Stimulated activated CD8-positive, alpha-beta memory T cell treated with anti-CD3 and anti-CD28 coated beads, Interleukin-15, amount 100 ng/mL, for 4 hours (primary cell): ENCODE results near the gene TYK2.
"Not testable (repeated sequence)": the region's sequence is repeated elsewhere in the genome, so short reads cannot be mapped to it uniquely, and the experiment has no call there.

Experiments used
- DNase-seq, 2 donors: peaks; one replicate each; pipeline ENCODE4 v3.0.0-alpha.2; 2020; ENCODE audit warnings: low read depth in 2 of 2

Gene TYK2

GRCh38 chr19:10380313-10381102 is at the start of gene TYK2:
Gene TYK2, minus strand, starts transcription at chr19:10380572. Its CDS starts 2,166 bp downstream, at chr19:10378406.
- DNase-seq, result peak; percentile 88 to 90

DNA sequence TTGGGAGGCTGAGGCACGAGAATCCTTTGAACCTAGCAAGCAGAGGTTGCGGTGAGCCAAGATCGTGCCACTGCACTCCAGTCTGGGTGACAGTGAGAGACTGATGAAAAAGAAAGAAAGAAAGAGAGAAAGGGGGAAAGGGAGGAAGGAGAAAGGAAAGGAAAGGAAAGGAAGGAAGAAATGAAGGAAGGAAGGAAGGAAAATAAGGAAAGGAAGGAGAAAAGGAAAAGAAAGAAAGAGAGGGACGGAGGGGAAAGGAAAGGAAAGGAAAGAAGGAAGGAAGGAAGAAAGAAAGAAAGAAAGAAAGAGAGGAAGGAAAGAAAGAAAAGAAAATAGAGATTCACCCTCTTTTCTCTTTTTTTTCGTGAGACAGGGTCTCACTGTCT is 48.6 kb upstream of the TYK2 start:
- DNase-seq, result no peak

GRCh38 chr19:10427169-10427568 is 46.8 kb upstream of the TYK2 start:
- DNase-seq, result no peak

- no peak for DNase-seq
These were observed 43.8 kb upstream of the TYK2 start for GRCh38 chr19:10424011-10424637.

DNA sequence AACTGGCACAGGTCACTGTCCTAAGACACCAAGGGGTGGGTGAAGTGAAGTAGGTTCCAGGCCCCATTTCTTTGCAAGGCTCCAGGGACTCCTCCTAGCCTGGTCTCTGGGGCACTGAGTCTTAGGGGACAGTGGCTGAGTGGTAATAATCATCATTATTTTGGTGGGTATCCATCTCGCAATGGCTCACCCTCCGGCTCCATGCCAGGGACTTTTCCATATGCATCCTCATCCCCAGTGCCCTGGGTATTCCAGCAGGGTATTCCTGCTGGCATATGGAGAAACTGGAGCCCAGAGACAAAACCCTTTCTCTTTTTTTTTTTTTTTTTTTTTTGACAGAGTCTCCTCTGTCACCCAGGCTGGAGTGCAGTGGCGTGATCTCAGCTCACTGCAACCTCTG is 42.5 kb upstream of the TYK2 start:
- no peak for DNase-seq

DNA sequence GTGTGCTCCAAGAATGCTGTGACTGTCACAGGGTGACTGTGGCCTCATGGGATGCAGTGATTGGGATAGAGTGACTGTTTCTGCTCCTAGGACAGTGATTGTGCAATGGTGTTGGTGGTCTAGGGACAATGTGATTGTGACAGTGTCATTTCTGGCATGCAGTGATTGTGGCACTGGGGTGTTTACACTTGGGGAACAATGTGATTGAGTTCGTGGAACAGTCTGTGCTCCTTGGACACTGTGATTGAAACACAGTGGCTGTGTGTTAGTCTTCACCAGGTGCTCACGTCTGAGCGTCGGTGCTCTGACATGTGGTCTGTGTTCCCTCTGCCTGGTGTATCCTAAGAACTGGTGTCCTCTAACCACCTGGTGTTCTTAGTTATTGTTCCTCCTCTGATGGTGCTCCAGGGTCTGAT is 41.7 kb upstream of the TYK2 start:
- no peak for DNase-seq

DNA sequence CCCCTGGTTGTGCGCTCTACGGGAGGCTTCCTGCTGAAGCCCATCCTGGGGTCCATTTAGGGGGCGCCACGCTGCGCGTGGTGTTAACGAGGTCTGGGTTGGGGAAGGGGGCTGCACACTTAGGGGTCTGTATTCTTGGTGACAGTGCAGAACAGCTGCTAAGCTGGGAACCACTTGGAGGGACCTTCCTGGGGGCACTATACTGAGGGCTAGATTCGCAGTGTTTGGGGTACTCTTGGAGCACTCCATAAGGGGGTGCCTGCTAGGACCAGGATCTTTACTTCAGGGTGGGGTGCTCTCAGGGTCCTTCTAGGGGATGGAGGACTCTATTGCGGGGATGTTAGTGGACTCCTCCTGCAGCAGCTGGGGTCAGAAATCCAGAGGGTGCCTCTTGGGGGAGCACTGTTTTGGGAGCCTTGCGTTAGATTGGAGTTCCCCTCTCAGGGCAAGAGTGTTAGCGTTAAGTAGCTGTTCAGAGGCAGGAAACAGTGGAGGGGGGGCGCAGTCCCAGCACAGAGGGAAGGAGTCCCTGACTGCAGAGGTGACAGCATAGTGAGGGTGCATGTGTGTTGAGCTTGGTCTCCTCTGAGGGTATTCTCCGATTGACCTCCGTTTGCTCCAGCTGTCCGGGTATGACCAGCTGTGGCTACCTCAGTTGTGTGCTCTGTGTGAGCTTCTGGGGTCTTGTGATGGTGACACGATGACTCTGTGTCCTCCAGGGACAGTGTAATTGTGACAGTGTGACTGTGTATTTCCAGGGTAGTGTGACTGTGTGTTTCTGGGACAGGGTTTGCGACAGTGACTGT is 41.1 kb upstream of the TYK2 start:
- DNase-seq, result no peak

DNA sequence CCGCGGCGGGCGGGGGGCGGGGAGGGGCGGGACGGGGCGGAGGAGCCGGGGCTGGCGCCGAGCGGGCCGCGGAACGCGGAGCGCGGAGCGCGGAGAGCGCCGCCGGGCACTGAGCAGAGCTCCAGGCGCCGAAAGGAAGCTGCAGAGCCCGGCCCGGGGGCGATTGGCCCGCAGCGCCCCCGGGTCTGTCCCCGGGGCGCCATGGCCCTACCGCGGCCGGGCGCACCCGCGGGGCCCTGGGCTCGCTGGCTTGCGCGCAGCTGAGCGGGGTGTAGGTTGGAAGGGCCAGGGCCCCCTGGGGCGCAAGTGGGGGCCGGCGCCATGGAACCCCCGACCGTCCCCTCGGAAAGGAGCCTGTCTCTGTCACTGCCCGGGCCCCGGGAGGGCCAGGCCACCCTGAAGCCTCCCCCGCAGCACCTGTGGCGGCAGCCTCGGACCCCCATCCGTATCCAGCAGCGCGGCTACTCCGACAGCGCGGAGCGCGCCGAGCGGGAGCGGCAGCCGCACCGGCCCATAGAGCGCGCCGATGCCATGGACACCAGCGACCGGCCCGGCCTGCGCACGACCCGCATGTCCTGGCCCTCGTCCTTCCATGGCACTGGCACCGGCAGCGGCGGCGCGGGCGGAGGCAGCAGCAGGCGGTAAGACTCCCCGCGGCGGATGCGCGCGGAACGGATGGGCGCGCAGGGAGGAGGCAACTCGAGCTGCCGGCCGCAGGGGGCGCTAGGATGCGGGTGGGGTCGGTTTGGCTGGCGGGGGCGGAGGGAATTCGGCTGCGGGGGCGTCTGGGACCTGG is 40.3 kb upstream of the TYK2 start, which contains the start of gene PDE4A:
Gene PDE4A, plus strand, starts transcription at position 95 of the 796 bp plus-strand sequence. Its CDS starts 227 bp downstream, at position 322.
- no peak for DNase-seq

DNA sequence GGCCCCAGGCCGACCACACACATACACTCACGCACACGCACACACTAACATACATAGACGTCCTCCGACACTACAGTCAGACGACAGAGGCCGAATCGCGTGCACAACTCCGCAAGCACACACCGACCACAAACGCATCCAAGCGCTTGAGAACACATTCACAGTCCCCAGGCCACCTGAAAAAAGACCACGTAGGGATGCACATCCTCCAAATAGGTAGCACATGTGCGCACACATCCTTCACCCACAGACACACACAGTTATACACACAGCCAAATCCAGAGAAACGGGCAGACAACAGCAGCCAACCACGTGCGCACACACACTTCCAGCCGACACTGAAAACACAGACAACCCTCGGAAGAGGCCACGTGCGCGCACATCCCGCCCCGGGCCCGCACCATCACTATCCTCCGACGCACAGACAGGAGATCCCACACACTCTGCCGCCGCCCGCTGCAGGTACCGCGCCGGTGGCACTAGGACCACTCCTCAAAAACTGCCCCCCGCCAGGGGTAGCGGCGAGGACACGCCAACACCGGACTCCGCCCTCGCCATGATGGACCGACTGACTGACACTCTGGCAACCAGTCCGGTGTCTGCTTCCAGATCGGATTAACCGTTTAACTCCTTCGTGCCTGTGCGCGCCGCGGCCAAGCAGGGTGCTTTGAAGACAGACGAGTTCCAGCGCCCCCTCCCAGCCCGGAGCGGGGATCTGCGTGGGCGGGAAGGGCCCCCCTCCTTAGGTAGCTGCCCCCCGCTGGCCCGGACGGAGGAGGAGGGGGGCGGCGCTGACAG is 39.5 kb upstream of the TYK2 start:
- DNase-seq, result no peak

- no peak for DNase-seq
These were observed 38.9 kb upstream of the TYK2 start for GRCh38 chr19:10419200-10419645.

DNA sequence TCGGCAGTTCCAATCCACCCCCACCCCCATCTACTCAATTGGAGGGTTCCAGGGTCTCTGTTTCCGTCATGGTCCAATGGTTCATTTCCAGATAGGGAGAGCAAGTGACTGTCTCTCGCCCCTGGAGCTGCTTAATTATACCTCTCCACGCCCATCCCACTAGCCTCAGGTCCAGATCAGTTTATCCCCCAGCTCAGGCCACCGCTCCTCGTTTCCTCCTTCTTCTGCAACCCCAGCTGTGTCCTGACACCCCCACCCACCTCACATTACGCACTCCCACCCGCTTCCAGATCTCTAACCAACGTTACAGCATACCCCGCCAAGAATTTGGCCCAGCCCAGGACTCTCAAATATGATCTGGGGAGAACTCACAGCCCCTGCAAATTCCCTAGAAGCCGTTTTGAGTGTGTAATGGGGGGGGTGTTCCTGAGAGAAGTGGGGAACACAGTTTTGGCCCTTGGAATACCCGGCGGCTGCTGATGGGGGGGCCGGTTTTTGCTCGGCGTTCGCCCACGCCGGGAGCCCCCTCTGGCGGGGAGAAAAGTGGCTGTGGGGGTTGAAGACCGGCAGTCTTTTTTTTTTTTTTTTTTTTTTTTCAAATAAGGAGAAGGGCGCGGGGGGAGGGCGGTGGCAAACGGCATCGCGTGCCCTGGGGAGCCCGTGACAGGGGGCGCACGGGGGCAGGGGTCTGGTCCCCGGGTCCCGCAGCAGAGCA is 38.3 kb upstream of the TYK2 start:
- DNase-seq, result no peak

- DNase-seq, result no peak
These were observed 37.8 kb upstream of the TYK2 start for GRCh38 chr19:10418235-10418484.

GRCh38 chr19:10417541-10418234 is 37.3 kb upstream of the TYK2 start:
- no peak for DNase-seq

GRCh38 chr19:10416380-10417257 is 36.2 kb upstream of the TYK2 start:
- DNase-seq, result peak; percentile 82 to 84

DNA sequence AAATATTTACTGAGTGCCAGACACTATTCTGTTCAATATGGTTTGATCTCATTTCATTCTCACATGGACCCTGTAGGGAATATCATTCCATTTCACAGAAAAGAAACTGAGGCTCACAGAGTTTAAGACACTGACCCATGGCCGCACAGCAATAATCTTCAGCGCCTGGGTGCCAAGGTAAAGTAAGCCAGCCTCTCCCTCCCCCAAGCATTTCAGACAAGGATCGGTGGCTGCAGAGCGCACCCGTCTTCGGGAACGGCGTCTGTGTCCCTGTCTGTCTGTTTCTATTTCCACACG is 35.7 kb upstream of the TYK2 start:
- DNase-seq, result no peak

DNA sequence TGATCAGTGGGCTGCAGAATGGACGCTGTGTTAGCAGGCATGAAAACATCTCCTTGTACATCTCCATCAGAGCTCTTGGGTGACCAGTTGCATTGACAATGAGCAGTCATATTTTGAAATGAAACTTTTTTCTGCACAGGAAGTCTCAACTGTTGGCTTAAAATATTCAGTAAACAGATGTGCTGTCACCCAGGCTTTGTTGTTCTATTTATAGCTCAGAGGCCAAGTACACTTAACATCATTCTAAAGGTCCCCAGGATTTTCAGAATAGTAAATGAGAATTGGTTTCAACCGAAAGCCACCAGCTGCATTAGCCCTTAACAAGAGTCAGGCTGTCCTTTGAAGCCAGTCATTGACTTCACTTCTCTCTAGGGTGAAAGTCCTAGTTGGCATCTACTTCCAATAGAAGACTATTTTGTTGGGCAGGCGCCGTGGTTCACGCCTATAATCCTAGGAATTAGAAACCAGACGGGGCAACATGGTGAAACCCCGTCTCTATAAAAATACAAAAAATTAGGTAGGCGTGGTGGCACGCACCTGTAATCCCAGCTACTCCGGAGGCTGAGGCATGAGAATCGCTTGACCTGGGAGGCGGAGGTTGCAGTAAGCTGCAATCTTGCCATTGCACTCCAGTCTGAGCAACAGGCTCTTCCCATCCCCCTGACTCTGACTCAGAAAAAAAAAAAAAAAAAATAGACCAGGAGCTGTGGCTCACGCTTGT is 32.0 kb upstream of the TYK2 start:
- DNase-seq, result no peak

GRCh38 chr19:10411224-10411623 is 30.9 kb upstream of the TYK2 start:
- not testable (repeated sequence) for DNase-seq
